Kidney (tissue), 14 donors: Measurements from ENCODE around the gene PPP6R3. TPM values are rescaled to one million over a fixed set of nuclear protein-coding genes. Genes with fewer than 3 reads are reported as not detected.

Source experiments
- DNase-seq, 5 donors: peaks; one replicate each; pipeline ENCODE4 v3.0.0-alpha.2; 2013 to 2020
- FAIRE-seq: peaks from 2 replicates; lab custom pipeline; 2012; peaks lifted over from hg19 to GRCh38; lab: Jason Lieb, UNC
- H3K27ac ChIP-seq, 2 donors: one replicate each; pipeline ENCODE4 v1.7.0; 2013; ENCODE audit warnings: low read depth in 2 of 2, low read length in 2 of 2, inconsistent platforms in 1 of 2
- H3K27me3 ChIP-seq: one replicate; pipeline ENCODE4 v1.7.1; 2013; ENCODE audit warnings: low read length, inconsistent platforms; ENCODE audit not compliant: control insufficient read depth, insufficient read depth
- H3K36me3 ChIP-seq, 3 donors: one replicate each; pipeline versions ENCODE4 v1.7.0 to v1.7.1; 2013; ENCODE audit warnings: low read length in 3 of 3, control low read depth in 1 of 3, inconsistent platforms in 1 of 3; ENCODE audit not compliant: insufficient read depth in 3 of 3, control insufficient read depth in 2 of 3
- H3K4me1 ChIP-seq, 3 donors: one replicate each; pipeline versions ENCODE4 v1.7.0 to v1.7.1; 2013; ENCODE audit warnings: low read length in 3 of 3, inconsistent platforms in 1 of 3, low read depth in 1 of 3; ENCODE audit not compliant: control insufficient read depth in 2 of 3, insufficient read depth in 2 of 3
- H3K4me3 ChIP-seq, 3 donors: one replicate each; pipeline versions ENCODE4 v1.7.0 to v1.8.1; 2013; ENCODE audit warnings: low read length in 3 of 3, control low read depth in 1 of 3, inconsistent platforms in 1 of 3
- H3K9ac ChIP-seq, 3 donors: one replicate each; pipeline versions ENCODE4 v1.7.0 to v1.7.1; 2013; ENCODE audit warnings: low read length in 3 of 3, control low read depth in 1 of 3, inconsistent platforms in 1 of 3
- H3K9me3 ChIP-seq, 3 donors: one replicate each; pipeline versions ENCODE4 v1.7.0 to v1.7.1; 2013; ENCODE audit warnings: low read length in 3 of 3, control low read depth in 1 of 3, inconsistent platforms in 1 of 3; ENCODE audit not compliant: control insufficient read depth in 2 of 3, insufficient read depth in 1 of 3
- CTCF ChIP-seq: IDR thresholded peaks from 3 replicates; pipeline ENCODE4 v1.5.1; 2012; ENCODE audit warnings: mild to moderate bottlenecking, moderate library complexity, borderline replicate concordance; ENCODE audit not compliant: insufficient read depth; ENCODE audit errors: extremely low read depth
- intact Hi-C: fragments of 100-400 bp; cut with DNase I; formaldehyde crosslinking; loops from one replicate; pipeline ENCODE4 v1.11.1; 2022
- polyA plus RNA-seq: library from polyadenylated mRNA; stranded (reverse); fragments of 350-450 nt; fragmentation: Illumina TruSeq; extraction: RNeasy Lipid Tissue Mini Kit (QIAGEN cat#74804); gene quantifications from one replicate; pipeline ENCODE4 v1.2.3, GENCODE V29; 2014; ENCODE audit warnings: low read depth, low replicate concordance; ENCODE audit not compliant: insufficient read depth
- total RNA-seq: library from RNA; stranded (reverse); fragmentation: NEBNext Ultra II Directional; extraction: Animal tissue kit (Norgen Biotek cat#: 25700); gene quantifications from one replicate; pipeline ENCODE4 v1.2.1, GENCODE V29; 2021
- donor health status: control.
- donor health status: control.
- donor health status: control.
- donor health status: control.
- donor health status: control.
- donor health status: DM: yes; HTN: yes; CAD: no.
- donor health status: Normal renal cell carcinoma (clear cell type).

PPP6R3 gene
- total and polyA plus RNA-seq, 2 donors from 2014 or later = 30.3 to 108 TPM

GRCh38 chr11:68449951-68450350, 10.6 kb upstream of the PPP6R3 start:
- intact Hi-C loops = loop anchor here (10.0 kb wide), 1 partner anchor 185 kb away; no protein-coding TSS in a partner anchor
- Histone ChIP-seq H3K27ac (no peak overlapping the region), H3K27me3 (no peaks in the 10 kb centered on the region), H3K9me3 (no peaks in the 10 kb centered on the region), H3K36me3 (peaks cover 0 to 13% (median 3%) of the 10 kb centered on the region in 3 donors), H3K9ac (no peak overlapping the region), H3K4me1 (no peaks in the 10 kb centered on the region), H3K4me3 (no peak overlapping the region)
- peak in 1 of 5 donors; percentile 67 for DNase-seq
- TF ChIP-seq CTCF = no peak
- FAIRE-seq = no peak

GRCh38 chr11:68450711-68451110, 9.8 kb upstream of the PPP6R3 start:
- no peaks in the 10 kb centered on the region for H3K27me3 ChIP-seq
- DNase-seq (peak in 1 of 5 donors; percentile 10), FAIRE-seq (no peak)
- H3K4me1 ChIP-seq = no peaks in the 10 kb centered on the region
- peaks cover 0 to 13% (median 3%) of the 10 kb centered on the region in 3 donors for H3K36me3 ChIP-seq
- intact Hi-C loops = no loop called here
- no peaks in the 10 kb centered on the region for H3K9me3 ChIP-seq
- no peak overlapping the region for H3K9ac ChIP-seq
- H3K4me3 ChIP-seq = no peak overlapping the region
- H3K27ac ChIP-seq = no peak overlapping the region
- no peak for TF ChIP-seq CTCF

GRCh38 chr11:68454767-68455166, 5.8 kb upstream of the PPP6R3 start:
- no peak for DNase-seq
- Histone ChIP-seq H3K4me3 (no peak overlapping the region), H3K36me3 (no peaks in the 10 kb centered on the region), H3K27ac (no peak overlapping the region), H3K9ac (no peak overlapping the region), H3K4me1 (no peaks in the 10 kb centered on the region), H3K9me3 (no peaks in the 10 kb centered on the region), H3K27me3 (no peaks in the 10 kb centered on the region)
- intact Hi-C loops = no loop called here
- TF ChIP-seq CTCF = no peak
- FAIRE-seq = no peak

GRCh38 chr11:68455485-68455884, 5.1 kb upstream of the PPP6R3 start:
- H3K36me3 ChIP-seq = no peaks in the 10 kb centered on the region
- H3K4me3 ChIP-seq = no peak overlapping the region
- no peaks in the 10 kb centered on the region for H3K27me3 ChIP-seq
- DNase-seq (peak in 1 of 5 donors; percentile 59), FAIRE-seq (no peak)
- H3K4me1 ChIP-seq = no peaks in the 10 kb centered on the region
- no peaks in the 10 kb centered on the region for H3K9me3 ChIP-seq
- H3K9ac ChIP-seq = no peak overlapping the region
- no peak for TF ChIP-seq CTCF
- no peak overlapping the region for H3K27ac ChIP-seq
- intact Hi-C loops = no loop called here
